Neural crest cell (in vitro differentiated cells): Measurements from ENCODE around the gene PTCD2. TPM values are rescaled to one million over a fixed set of nuclear protein-coding genes. Genes with fewer than 3 reads are reported as not detected.

Experiments
- DNase-seq: peaks from one replicate; pipeline ENCODE4 v3.0.0; 2021; ENCODE audit warnings: low read depth, mixed read lengths, low spot score
- H3K27ac Mint-ChIP-seq: one replicate; pipeline ENCODE4 v1.8.0; 2021; ENCODE audit warnings: mild to moderate bottlenecking, mixed read lengths; ENCODE audit not compliant: unreplicated experiment
- H3K27me3 Mint-ChIP-seq: 2 replicates; pipeline ENCODE4 v1.8.0; 2021; ENCODE audit warnings: low read depth, mild to moderate bottlenecking, mixed read lengths
- H3K36me3 Mint-ChIP-seq: 2 replicates; pipeline ENCODE4 v1.8.0; 2021; ENCODE audit warnings: low read depth, mild to moderate bottlenecking, mixed read lengths
- H3K4me1 Mint-ChIP-seq: 2 replicates; pipeline ENCODE4 v1.8.0; 2021; ENCODE audit warnings: mixed read lengths
- H3K4me3 Mint-ChIP-seq: one replicate; pipeline ENCODE4 v1.8.0; 2021; ENCODE audit warnings: mild to moderate bottlenecking, mixed read lengths
- H3K9me3 Mint-ChIP-seq: 2 replicates; pipeline ENCODE4 v1.8.0; 2021; ENCODE audit warnings: mixed read lengths
- CTCF ChIP-seq: fragments of 200-600 bp; sonication (generic); conservative IDR thresholded peaks from 2 replicates; pipeline ENCODE4 v1.5.0; 2021; ENCODE audit warnings: antibody characterized with exemption, mild to moderate bottlenecking
- total RNA-seq: library from RNA; stranded (reverse); gene quantifications from 2 replicates; pipeline ENCODE4 v1.2.1, GENCODE V29; 2021

PTCD2 gene
- total RNA-seq, 1 donor from 2014 or later, result 13.6 TPM

GRCh38 chr5:72284559-72285423 lies 35.4 kb upstream of the PTCD2 start:
- Mint-ChIP-seq H3K4me3 (no peak overlapping the region), H3K36me3 (peaks cover 12% of the 10 kb centered on the region), H3K4me1 (no peaks in the 10 kb centered on the region), H3K27me3 (no peaks in the 10 kb centered on the region), H3K27ac (no peak overlapping the region), H3K9me3 (no peaks in the 10 kb centered on the region)
- TF ChIP-seq CTCF, result no peak
- no peak for DNase-seq

- Mint-ChIP-seq H3K4me3 (no peak overlapping the region), H3K9me3 (no peaks in the 10 kb centered on the region), H3K4me1 (no peaks in the 10 kb centered on the region), H3K27ac (no peak overlapping the region), H3K36me3 (peaks cover 12% of the 10 kb centered on the region), H3K27me3 (no peaks in the 10 kb centered on the region)
- no peak for DNase-seq
- TF ChIP-seq CTCF, result no peak
Observed at GRCh38 chr5:72285424-72285821, 34.8 kb upstream of the PTCD2 start.

GRCh38 chr5:72286798-72287197 lies 33.4 kb upstream of the PTCD2 start:
- no peak for TF ChIP-seq CTCF
- H3K4me1 Mint-ChIP-seq, result no peaks in the 10 kb centered on the region
- H3K9me3 Mint-ChIP-seq, result no peaks in the 10 kb centered on the region
- H3K27me3 Mint-ChIP-seq, result no peaks in the 10 kb centered on the region
- no peak for DNase-seq
- peaks cover 12% of the 10 kb centered on the region for H3K36me3 Mint-ChIP-seq
- H3K27ac Mint-ChIP-seq, result no peak overlapping the region
- H3K4me3 Mint-ChIP-seq, result no peak overlapping the region

- Mint-ChIP-seq H3K4me3 (no peak overlapping the region), H3K27me3 (no peaks in the 10 kb centered on the region), H3K4me1 (no peaks in the 10 kb centered on the region), H3K27ac (no peak overlapping the region), H3K9me3 (no peaks in the 10 kb centered on the region), H3K36me3 (peaks cover 7% of the 10 kb centered on the region)
- no peak for TF ChIP-seq CTCF
- no peak for DNase-seq
Observed at GRCh38 chr5:72288924-72289323, 31.2 kb upstream of the PTCD2 start.

GRCh38 chr5:72290356-72291133 lies 29.6 kb upstream of the PTCD2 start:
- H3K27me3 Mint-ChIP-seq, result no peaks in the 10 kb centered on the region
- H3K27ac Mint-ChIP-seq, result no peak overlapping the region
- H3K9me3 Mint-ChIP-seq, result no peaks in the 10 kb centered on the region
- TF ChIP-seq CTCF, result no peak
- DNase-seq, result no peak
- H3K36me3 Mint-ChIP-seq, result peaks cover 13% of the 10 kb centered on the region
- H3K4me3 Mint-ChIP-seq, result no peak overlapping the region
- H3K4me1 Mint-ChIP-seq, result no peaks in the 10 kb centered on the region
